ENCODE data around the gene ACAD11.

ACAD11 gene

DNA sequence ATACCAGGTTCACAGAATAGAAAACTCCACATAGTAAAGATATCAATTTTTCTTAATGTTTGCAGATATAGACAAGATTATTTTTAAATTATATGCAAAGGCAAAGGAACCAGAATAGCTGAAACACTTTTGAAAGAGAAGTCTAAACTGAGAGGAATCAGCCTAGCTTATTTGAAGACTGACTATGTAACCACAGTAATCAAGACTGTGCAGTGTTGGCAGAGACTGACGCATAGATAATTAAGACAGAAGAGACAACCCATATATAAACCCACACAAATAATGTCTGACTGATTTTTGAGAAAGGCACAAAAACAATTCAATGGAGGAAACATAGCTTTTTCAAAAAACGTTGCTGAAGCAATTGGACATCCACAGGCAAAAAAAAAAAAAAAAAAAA lies 91.2 kb downstream of the ACAD11 start:
- TF ChIP-seq ESRRG (CRISPR knock-in tag; IDR thresholded peaks at IDR 0.05): no peak
- no peak for TF ChIP-seq OSR1 (CRISPR knock-in tag; IDR thresholded peaks at IDR 0.05)
- TF ChIP-seq TOX (CRISPR knock-in tag; IDR thresholded peaks at IDR 0.05; ENCODE audit: borderline replicate concordance): no peak
- TF ChIP-seq GLIS3 (CRISPR knock-in tag; IDR thresholded peaks at IDR 0.05): no peak
- TF ChIP-seq, protein P1, sequence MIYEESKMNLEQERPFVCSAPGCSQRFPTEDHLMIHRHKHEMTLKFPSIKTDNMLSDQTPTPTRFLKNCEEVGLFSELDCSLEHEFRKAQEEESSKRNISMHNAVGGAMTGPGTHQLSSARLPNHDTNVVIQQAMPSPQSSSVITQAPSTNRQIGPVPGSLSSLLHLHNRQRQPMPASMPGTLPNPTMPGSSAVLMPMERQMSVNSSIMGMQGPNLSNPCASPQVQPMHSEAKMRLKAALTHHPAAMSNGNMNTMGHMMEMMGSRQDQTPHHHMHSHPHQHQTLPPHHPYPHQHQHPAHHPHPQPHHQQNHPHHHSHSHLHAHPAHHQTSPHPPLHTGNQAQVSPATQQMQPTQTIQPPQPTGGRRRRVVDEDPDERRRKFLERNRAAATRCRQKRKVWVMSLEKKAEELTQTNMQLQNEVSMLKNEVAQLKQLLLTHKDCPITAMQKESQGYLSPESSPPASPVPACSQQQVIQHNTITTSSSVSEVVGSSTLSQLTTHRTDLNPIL (CRISPR knock-in tag; IDR thresholded peaks at IDR 0.05; ENCODE audit: low read depth): no peak
- TF ChIP-seq PPARA (CRISPR knock-in tag; IDR thresholded peaks at IDR 0.05; ENCODE audit: borderline replicate concordance): no peak
- TF ChIP-seq, protein P2, sequence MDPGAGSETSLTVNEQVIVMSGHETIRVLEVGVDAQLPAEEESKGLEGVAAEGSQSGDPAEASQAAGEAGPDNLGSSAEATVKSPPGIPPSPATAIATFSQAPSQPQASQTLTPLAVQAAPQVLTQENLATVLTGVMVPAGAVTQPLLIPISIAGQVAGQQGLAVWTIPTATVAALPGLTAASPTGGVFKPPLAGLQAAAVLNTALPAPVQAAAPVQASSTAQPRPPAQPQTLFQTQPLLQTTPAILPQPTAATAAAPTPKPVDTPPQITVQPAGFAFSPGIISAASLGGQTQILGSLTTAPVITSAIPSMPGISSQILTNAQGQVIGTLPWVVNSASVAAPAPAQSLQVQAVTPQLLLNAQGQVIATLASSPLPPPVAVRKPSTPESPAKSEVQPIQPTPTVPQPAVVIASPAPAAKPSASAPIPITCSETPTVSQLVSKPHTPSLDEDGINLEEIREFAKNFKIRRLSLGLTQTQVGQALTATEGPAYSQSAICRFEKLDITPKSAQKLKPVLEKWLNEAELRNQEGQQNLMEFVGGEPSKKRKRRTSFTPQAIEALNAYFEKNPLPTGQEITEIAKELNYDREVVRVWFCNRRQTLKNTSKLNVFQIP (CRISPR knock-in tag; IDR thresholded peaks at IDR 0.05; ENCODE audit: borderline replicate concordance, low read depth): no peak
- no peak for TF ChIP-seq ZNF565 (CRISPR knock-in tag; conservative IDR thresholded peaks at IDR 0.05; ENCODE audit: low read depth)
- TF ChIP-seq, protein P3, sequence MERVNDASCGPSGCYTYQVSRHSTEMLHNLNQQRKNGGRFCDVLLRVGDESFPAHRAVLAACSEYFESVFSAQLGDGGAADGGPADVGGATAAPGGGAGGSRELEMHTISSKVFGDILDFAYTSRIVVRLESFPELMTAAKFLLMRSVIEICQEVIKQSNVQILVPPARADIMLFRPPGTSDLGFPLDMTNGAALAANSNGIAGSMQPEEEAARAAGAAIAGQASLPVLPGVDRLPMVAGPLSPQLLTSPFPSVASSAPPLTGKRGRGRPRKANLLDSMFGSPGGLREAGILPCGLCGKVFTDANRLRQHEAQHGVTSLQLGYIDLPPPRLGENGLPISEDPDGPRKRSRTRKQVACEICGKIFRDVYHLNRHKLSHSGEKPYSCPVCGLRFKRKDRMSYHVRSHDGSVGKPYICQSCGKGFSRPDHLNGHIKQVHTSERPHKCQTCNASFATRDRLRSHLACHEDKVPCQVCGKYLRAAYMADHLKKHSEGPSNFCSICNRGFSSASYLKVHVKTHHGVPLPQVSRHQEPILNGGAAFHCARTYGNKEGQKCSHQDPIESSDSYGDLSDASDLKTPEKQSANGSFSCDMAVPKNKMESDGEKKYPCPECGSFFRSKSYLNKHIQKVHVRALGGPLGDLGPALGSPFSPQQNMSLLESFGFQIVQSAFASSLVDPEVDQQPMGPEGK (CRISPR knock-in tag; IDR thresholded peaks at IDR 0.05; ENCODE audit: borderline replicate concordance): no peak
- TF ChIP-seq RARB (CRISPR knock-in tag; IDR thresholded peaks at IDR 0.05): no peak
- no peak for TF ChIP-seq CSDC2 (CRISPR knock-in tag; IDR thresholded peaks at IDR 0.05)
- TF ChIP-seq ZC3H10 (CRISPR knock-in tag; IDR thresholded peaks at IDR 0.05): no peak
- TF ChIP-seq ZFP30 (CRISPR knock-in tag; IDR thresholded peaks at IDR 0.05): no peak
- no peak for TF ChIP-seq TCF4 (CRISPR knock-in tag; IDR thresholded peaks at IDR 0.05; ENCODE audit: borderline replicate concordance)
- no peak for TF ChIP-seq BACH2 (CRISPR knock-in tag; IDR thresholded peaks at IDR 0.05; ENCODE audit: borderline replicate concordance)
- no peak for TF ChIP-seq ZNF8 (CRISPR knock-in tag; IDR thresholded peaks at IDR 0.05)
- no peak for ATAC-seq

DNA sequence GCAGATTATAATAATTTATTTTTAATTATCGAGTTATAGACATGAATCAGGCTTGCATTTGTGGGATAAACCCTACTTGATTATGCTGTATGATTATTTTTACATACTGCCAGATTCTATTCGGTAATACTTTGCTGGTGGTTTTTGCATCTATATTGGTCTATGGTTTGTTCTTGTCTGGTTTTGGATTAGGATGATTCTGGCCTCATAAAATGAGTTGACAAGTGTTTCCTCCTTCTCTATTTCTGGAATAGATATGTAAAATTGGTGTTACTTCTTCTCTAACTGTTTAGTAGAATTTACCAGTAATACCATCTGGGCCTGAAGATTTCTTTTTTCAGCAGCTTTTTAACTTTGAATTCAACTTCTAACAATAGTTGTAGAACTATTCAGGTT lies 95.5 kb downstream of the ACAD11 start:
- ATAC-seq: no peak
- TF ChIP-seq, protein P3 (CRISPR knock-in tag; IDR thresholded peaks at IDR 0.05; ENCODE audit: borderline replicate concordance): no peak
- no peak for TF ChIP-seq ISL1 (CRISPR knock-in tag; IDR thresholded peaks at IDR 0.05)
- no peak for TF ChIP-seq TCF4 (CRISPR knock-in tag; IDR thresholded peaks at IDR 0.05; ENCODE audit: borderline replicate concordance)
- TF ChIP-seq, protein P2 (CRISPR knock-in tag; IDR thresholded peaks at IDR 0.05; ENCODE audit: borderline replicate concordance, low read depth): no peak
- no peak for TF ChIP-seq TOX (CRISPR knock-in tag; IDR thresholded peaks at IDR 0.05; ENCODE audit: borderline replicate concordance)
- no peak for TF ChIP-seq BACH2 (CRISPR knock-in tag; IDR thresholded peaks at IDR 0.05; ENCODE audit: borderline replicate concordance)
- TF ChIP-seq ZFP30 (CRISPR knock-in tag; IDR thresholded peaks at IDR 0.05): no peak
- no peak for TF ChIP-seq ZFP3 (CRISPR knock-in tag; IDR thresholded peaks at IDR 0.05)
- TF ChIP-seq ESRRG (CRISPR knock-in tag; IDR thresholded peaks at IDR 0.05): no peak

DNA sequence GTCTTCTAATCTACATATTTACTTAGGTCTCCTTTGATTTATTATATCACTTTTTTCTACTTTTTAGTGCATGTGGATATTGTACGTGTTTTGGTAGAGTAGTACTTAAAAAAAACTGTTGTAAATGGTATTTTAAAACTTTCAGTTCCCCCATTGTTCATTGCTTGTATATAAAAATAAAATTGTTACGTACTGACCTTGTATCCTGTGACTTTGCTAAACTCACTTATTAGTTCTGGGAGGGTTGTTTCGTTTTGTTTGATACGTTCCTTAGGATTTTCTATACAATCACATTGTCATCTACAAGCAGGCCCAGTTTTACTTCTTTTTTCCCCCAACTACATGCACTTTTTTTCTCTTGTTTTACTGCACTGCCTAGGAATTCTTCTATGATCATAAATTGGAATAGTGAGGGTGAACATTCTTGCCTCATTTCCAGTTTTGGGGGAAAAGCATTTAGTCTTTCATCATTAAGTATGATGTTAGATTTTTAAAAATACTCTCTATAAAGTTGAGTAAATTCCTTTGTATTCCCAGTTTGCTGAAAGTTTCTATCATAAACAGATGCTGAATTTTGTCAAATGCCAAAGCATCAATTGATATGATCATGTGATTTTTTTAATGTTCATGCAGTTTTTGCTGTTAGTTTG lies 96.1 kb downstream of the ACAD11 start:
- TF ChIP-seq, protein P3 (CRISPR knock-in tag; IDR thresholded peaks at IDR 0.05; ENCODE audit: borderline replicate concordance): no peak
- TF ChIP-seq PPARA (CRISPR knock-in tag; IDR thresholded peaks at IDR 0.05; ENCODE audit: borderline replicate concordance) (no peak), ZC3H10 (CRISPR knock-in tag; IDR thresholded peaks at IDR 0.05) (no peak), ISL1 (CRISPR knock-in tag; IDR thresholded peaks at IDR 0.05) (no peak), ZFP3 (CRISPR knock-in tag; IDR thresholded peaks at IDR 0.05) (no peak)
- TF ChIP-seq, protein P4, sequence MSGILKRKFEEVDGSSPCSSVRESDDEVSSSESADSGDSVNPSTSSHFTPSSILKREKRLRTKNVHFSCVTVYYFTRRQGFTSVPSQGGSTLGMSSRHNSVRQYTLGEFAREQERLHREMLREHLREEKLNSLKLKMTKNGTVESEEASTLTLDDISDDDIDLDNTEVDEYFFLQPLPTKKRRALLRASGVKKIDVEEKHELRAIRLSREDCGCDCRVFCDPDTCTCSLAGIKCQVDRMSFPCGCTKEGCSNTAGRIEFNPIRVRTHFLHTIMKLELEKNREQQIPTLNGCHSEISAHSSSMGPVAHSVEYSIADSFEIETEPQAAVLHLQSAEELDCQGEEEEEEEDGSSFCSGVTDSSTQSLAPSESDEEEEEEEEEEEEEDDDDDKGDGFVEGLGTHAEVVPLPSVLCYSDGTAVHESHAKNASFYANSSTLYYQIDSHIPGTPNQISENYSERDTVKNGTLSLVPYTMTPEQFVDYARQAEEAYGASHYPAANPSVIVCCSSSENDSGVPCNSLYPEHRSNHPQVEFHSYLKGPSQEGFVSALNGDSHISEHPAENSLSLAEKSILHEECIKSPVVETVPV (CRISPR knock-in tag; IDR thresholded peaks at IDR 0.05): no peak
- TF ChIP-seq, protein P5, sequence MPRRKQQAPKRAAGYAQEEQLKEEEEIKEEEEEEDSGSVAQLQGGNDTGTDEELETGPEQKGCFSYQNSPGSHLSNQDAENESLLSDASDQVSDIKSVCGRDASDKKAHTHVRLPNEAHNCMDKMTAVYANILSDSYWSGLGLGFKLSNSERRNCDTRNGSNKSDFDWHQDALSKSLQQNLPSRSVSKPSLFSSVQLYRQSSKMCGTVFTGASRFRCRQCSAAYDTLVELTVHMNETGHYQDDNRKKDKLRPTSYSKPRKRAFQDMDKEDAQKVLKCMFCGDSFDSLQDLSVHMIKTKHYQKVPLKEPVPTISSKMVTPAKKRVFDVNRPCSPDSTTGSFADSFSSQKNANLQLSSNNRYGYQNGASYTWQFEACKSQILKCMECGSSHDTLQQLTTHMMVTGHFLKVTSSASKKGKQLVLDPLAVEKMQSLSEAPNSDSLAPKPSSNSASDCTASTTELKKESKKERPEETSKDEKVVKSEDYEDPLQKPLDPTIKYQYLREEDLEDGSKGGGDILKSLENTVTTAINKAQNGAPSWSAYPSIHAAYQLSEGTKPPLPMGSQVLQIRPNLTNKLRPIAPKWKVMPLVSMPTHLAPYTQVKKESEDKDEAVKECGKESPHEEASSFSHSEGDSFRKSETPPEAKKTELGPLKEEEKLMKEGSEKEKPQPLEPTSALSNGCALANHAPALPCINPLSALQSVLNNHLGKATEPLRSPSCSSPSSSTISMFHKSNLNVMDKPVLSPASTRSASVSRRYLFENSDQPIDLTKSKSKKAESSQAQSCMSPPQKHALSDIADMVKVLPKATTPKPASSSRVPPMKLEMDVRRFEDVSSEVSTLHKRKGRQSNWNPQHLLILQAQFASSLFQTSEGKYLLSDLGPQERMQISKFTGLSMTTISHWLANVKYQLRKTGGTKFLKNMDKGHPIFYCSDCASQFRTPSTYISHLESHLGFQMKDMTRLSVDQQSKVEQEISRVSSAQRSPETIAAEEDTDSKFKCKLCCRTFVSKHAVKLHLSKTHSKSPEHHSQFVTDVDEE (CRISPR knock-in tag; IDR thresholded peaks at IDR 0.05): no peak
- ATAC-seq: no peak

Data from SK-N-SH treated with all-trans-retinoic acid at 6 μM for 48 hours (cell line).